HUES64 (cell line): ENCODE measurements around the gene MCCC2.
"Not testable (repeated sequence)": the region's sequence is repeated elsewhere in the genome, so short reads cannot be mapped to it uniquely, and the experiment has no call there.

Source experiments
- H3K27ac ChIP-seq: 2 replicates; pipeline ENCODE4 v1.7.0; 2013; ENCODE audit warnings: low read depth, low read length, inconsistent platforms
- H3K27me3 ChIP-seq: 2 replicates; pipeline ENCODE4 v1.6.1; 2013; ENCODE audit warnings: mild to moderate bottlenecking, low read length; ENCODE audit not compliant: insufficient read depth
- H3K36me3 ChIP-seq: 2 replicates; pipeline ENCODE4 v1.6.1; 2013; ENCODE audit warnings: mild to moderate bottlenecking, low read length; ENCODE audit not compliant: insufficient read depth
- H3K4me1 ChIP-seq: 2 replicates; pipeline ENCODE4 v1.6.1; 2013; ENCODE audit warnings: mild to moderate bottlenecking, low read length, moderate library complexity; ENCODE audit not compliant: insufficient read depth
- H3K4me3 ChIP-seq: 2 replicates; pipeline ENCODE4 v1.5.1; 2013; ENCODE audit warnings: mild to moderate bottlenecking, low read length, moderate library complexity
- H3K9ac ChIP-seq: 2 replicates; pipeline ENCODE4 v1.6.1; 2013; ENCODE audit warnings: mild to moderate bottlenecking, low read depth, low read length
- H3K9me3 ChIP-seq: 2 replicates; pipeline ENCODE4 v1.6.1; 2013; ENCODE audit warnings: low read depth, low read length; ENCODE audit not compliant: insufficient read depth
- WGBS: fragments of 150-250, 120-280 bp; methylation state at CpG from one replicate; pipeline ENCODE4 v1.1.7; 2013; ENCODE audit warnings: missing lambda C conversion rate; 5-methylcytosine and 5-hydroxymethylcytosine counted together

MCCC2 gene

DNA sequence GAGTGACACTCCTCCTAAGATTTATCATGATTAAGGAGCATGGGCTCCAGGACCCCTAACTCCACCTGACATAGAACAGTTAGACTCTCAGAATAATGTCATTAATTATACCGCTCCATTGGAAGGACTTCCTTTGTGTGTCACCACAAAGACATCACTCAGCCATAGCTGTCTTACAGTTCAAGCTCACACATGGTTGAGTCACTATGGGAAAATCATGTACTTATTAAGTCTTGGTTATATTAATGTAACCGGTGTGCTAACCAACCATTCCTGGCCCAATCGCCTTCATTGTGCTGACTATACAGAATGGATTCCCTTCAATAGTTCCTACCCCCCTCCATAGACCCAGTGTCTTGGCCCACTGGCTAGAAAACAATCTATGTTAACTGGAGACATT, 10.9 kb upstream of the MCCC2 start:
- 97% methylated on average over 3 of the region's 3 CpGs for WGBS
- no peak overlapping the region for H3K4me3 ChIP-seq
- no peaks in the 10 kb centered on the region for H3K9me3 ChIP-seq
- no peaks in the 10 kb centered on the region for H3K4me1 ChIP-seq
- H3K27me3 ChIP-seq: no peaks in the 10 kb centered on the region
- H3K36me3 ChIP-seq: no peaks in the 10 kb centered on the region; the same call in 1 of the 2 replicates
- H3K9ac ChIP-seq: no peak overlapping the region
- no peak overlapping the region for H3K27ac ChIP-seq

DNA sequence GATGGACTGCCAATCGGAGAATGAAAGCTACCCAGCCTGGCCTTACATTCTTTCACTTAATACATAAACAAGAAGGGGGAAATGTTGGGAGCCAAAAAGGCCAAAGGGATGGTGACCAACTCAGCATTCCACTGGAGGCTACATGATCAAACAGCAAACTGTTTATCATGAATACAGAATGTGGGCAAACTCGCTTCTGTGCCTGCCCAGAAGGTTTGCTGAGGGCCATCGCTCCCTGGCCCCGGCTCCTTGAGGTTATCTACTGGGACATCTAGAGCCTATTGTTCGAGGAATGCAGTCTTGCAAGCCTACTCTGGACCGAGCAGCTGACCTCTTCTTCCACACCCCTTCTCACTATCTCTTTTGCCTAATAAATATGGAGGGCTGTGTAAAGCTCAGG, 9.3 kb upstream of the MCCC2 start:
- not testable (repeated sequence) for H3K36me3 ChIP-seq, H3K4me3 ChIP-seq, H3K27ac ChIP-seq, H3K4me1 ChIP-seq, H3K9me3 ChIP-seq, H3K27me3 ChIP-seq, H3K9ac ChIP-seq
- 98% methylated on average over 5 of the region's 6 CpGs for WGBS

DNA sequence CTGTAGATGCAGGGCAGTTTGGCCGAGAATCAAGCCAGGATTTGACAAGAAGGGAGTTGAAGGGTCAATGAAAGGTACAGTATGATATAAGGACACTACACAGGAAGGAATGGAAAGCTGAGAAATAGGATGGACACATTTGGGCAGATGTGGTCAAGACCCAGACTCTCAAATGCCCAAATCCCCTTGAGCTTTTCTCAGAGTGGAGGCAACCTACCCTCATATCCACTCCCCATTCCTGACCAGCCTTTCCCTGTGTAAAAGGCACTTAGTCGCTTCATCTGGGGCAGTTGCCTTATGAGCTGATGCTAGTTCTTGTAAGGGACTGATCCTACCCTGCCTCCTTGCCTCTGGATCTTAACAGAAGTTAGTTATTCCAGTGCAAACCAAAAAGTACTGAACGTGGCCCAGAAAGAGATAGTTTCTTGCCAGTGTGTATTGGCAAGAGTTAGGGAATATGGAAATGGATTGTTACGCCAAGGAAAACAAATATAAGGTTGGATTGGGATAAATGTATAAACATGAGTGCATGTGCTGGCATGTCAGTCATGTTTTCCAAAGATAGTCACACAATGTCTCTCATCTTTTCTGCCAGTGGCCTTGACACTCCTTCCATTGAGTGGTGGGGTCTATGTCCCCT, 4.1 kb upstream of the MCCC2 start:
- H3K9ac ChIP-seq: no peak overlapping the region
- no peaks in the 10 kb centered on the region; the same call in 1 of the 2 replicates for H3K36me3 ChIP-seq
- H3K4me1 ChIP-seq: no peaks in the 10 kb centered on the region
- H3K27me3 ChIP-seq: no peaks in the 10 kb centered on the region
- no peaks in the 10 kb centered on the region for H3K9me3 ChIP-seq
- 87% methylated on average over 4 of the region's 4 CpGs for WGBS
- H3K4me3 ChIP-seq: no peak overlapping the region
- no peak overlapping the region for H3K27ac ChIP-seq

DNA sequence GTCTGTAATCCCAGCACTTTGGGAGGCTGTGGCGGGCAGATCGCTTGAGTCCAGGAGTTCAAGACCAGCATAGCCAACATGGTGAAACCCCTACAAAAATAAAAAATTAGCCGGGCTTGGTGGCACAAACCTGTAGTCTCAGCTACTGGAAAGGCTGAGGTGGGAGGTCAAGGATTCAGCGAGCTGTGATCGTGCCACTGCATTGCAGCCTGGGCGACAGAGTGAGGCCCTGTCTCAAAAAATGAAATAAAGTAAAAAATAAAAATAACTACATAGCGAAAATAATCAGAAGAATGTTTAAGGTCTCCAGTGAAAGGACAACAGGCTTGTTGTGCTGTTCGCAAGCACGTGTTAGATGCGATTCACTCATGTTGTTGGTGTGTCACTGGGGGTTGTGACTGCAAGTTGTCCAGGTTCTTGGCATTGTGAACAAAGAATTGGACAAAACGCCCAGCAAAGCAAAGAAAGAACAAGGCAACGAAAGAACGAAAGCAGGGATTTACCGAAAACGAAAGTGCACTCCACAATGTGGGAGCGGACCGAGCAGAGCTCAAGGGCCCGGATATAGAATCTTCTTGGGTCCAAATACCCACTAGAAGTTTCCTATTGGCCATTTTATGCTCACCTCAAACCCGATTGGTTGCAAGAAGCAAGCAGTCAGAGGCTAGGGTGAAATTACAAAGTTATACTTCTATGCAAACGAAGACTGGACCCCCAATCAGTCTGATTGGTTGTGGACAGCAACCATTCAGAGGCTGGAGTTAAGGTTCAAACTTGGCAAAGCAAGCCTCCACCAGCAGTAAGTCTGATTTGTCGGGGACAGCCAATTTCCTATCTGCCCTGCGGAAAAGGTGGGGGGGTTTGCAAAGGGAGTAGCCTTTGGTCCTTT, 844 bp upstream of the MCCC2 start:
- no peaks in the 10 kb centered on the region for H3K36me3 ChIP-seq
- WGBS: 89% methylated on average over 21 of the region's 22 CpGs
- peak overlapping the region; percentile 92 for H3K27ac ChIP-seq
- H3K9me3 ChIP-seq: no peaks in the 10 kb centered on the region
- no peaks in the 10 kb centered on the region for H3K27me3 ChIP-seq
- H3K9ac ChIP-seq: peak overlapping the region; percentile 92
- peaks cover 6% of the 10 kb centered on the region; the same call in 1 of the 2 replicates for H3K4me1 ChIP-seq
- peak overlapping the region; percentile 83 for H3K4me3 ChIP-seq

DNA sequence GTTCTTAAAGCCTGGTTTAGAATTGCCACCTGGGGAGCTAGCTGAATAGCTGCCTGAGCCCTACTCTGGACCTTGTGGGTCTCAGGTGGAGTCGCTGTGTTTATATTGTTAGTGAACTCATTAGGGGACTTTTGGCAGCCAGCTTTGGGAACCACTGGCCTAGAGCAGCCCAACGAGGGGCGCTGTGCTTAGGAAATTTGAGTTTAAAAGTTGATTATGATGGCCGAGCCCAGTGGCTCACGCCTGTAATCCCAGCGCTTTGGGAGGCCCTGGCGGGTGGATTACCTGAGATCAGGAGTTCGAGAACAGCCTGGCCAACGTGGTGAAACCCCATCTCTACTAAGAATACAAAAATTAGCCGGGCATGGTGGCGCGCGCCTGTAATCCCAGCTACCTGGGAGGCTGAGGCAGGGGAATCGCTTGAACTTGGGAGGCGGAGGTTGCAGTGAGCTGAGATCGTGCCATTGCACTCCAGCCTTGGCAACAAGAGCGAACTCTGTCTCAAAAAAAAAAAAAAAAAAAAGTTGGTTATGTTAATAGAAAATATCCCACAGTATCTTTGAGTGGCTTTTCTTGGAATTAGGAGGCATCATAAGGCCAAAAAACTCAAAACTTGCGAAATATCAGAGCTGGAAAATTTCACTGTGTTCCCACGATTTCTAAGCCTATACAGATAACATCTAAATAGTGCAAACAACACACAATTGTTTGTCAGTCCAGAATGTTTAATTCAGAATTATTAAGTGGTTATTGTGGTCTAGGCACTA, 809 bp downstream of the MCCC2 start:
- 74% methylated on average over 18 of the region's 19 CpGs for WGBS
- Histone ChIP-seq H3K27me3 (no peaks in the 10 kb centered on the region), H3K4me3 (peak overlapping the region; percentile 83), H3K4me1 (peaks cover 6% of the 10 kb centered on the region; the same call in 1 of the 2 replicates), H3K27ac (peak overlapping the region; percentile 92), H3K9me3 (no peaks in the 10 kb centered on the region), H3K36me3 (no peaks in the 10 kb centered on the region; the same call in 1 of the 2 replicates), H3K9ac (peak overlapping the region; percentile 92)

DNA sequence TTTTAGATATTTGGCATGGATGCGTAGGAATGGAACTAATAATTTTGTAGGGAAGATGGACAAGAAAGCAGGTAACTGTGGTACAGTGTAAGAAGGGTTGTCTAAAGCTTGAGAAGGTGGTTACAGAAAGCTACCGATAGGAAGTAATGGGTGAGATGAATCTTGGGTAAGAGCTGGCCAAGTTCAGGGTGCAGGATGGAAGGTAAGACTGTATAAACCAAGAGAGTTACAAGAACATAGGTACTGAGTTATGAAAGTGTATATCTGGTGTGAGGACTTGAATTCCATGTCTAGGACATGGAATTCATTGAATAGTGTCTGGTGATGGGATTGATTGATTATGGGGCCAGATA, 1.4 kb downstream of the MCCC2 start:
- WGBS: 95% methylated on average over 2 of the region's 2 CpGs
- no peak overlapping the region for H3K9ac ChIP-seq

DNA sequence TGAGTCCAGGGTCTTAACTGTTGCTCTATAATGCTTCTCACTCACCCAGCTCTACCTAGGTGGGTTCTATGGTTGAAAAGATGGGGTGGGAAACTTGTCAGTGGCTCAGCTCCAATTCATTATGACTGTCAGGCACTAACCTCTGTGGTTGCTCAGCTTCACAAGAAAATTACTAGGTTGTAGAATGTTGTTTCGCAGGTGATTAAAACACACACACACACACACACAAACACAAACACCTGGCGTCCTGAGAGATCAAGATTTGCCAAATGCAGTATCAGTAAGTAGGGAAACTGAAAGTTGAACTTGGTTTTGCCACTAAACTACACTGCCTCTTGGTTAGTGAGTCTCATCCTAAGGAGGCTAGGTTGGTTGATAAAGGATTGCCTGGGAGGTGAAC, 2.8 kb downstream of the MCCC2 start:
- peaks cover 6% of the 10 kb centered on the region; the same call in 1 of the 2 replicates for H3K4me1 ChIP-seq
- 0% methylated on average over 1 of the region's 2 CpGs for WGBS
- H3K27me3 ChIP-seq: no peaks in the 10 kb centered on the region
- no peaks in the 10 kb centered on the region for H3K9me3 ChIP-seq
- H3K36me3 ChIP-seq: peaks cover 5% of the 10 kb centered on the region
- H3K27ac ChIP-seq: no peak overlapping the region
- H3K4me3 ChIP-seq: no peak overlapping the region
- H3K9ac ChIP-seq: no peak overlapping the region

More for the DNA sequence above, 1.4 kb downstream of the MCCC2 start:
- Histone ChIP-seq H3K27me3 (no peaks in the 10 kb centered on the region), H3K27ac (no peak overlapping the region), H3K4me3 (peak overlapping the region; percentile 83), H3K4me1 (peaks cover 6% of the 10 kb centered on the region; the same call in 1 of the 2 replicates), H3K36me3 (peaks cover 1% of the 10 kb centered on the region), H3K9me3 (no peaks in the 10 kb centered on the region)

DNA sequence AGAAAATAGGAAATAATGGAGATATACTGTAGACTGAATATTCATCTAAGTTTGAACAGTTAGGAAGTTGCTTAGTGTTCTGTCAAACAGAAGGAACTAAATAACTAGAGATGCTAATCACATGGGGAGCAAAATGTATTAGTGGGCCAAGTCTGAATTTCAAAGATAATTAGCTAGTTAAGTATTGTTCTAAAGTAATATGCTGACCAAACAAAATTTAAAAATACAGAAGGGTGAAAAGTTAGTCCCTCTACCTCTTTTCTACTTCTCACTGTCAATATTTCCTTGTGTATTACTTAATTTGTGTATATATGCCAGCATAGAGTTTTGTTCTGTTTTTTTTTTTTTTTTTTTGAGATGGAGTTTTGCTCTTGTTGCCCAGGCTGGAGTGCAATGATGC, 4.0 kb downstream of the MCCC2 start:
- Histone ChIP-seq H3K4me3 (no peak overlapping the region), H3K9ac (no peak overlapping the region), H3K27ac (no peak overlapping the region), H3K36me3 (peaks cover 10% of the 10 kb centered on the region), H3K9me3 (no peaks in the 10 kb centered on the region), H3K4me1 (peaks cover 6% of the 10 kb centered on the region; the same call in 1 of the 2 replicates), H3K27me3 (no peaks in the 10 kb centered on the region)

DNA sequence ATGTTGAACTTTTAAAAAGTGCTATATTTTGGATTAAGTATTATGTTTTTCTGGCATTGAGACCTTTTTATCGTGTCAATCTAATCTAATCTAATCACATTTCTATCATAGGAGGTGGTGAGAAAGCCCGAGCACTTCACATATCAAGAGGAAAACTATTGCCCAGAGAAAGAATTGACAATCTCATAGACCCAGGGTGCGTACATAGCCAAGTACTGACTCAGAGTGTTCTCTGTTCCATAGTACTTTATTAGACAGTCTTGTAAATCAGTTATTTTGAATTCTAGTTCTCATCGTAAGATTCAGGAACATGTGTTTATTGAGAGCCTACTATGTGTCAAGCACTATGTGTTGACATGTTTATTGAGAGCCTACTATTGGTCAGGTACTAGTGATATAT, 9.0 kb downstream of the MCCC2 start:
- H3K4me1 ChIP-seq: no peaks in the 10 kb centered on the region
- H3K9me3 ChIP-seq: no peaks in the 10 kb centered on the region
- H3K27me3 ChIP-seq: no peaks in the 10 kb centered on the region
- no peak overlapping the region for H3K4me3 ChIP-seq
- 93% methylated on average over 3 of the region's 4 CpGs for WGBS
- no peak overlapping the region for H3K27ac ChIP-seq
- peaks cover 50% of the 10 kb centered on the region for H3K36me3 ChIP-seq
- H3K9ac ChIP-seq: no peak overlapping the region

DNA sequence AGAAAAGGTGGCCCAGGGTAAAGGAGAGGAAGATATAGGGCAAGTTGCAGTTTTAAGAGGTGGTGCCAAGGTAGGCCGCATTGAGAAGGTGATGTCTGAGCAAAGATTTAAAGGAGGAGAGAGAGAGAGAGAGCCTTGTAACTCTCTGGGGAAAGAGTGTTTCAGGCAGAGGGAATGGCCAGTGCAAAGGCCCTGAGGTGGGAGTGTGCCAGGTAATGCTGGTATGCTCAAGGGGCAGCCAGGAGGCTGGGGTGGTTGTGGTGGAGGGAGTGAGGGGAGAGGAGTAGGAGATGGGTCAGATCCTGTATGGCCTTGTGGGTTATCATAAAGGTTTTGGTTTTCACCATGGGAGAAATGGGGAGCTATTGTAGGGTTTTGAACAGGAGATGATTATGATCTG, 9.9 kb downstream of the MCCC2 start:
- Histone ChIP-seq H3K36me3 (peaks cover 56% of the 10 kb centered on the region), H3K9me3 (no peaks in the 10 kb centered on the region), H3K27ac (no peak overlapping the region), H3K27me3 (no peaks in the 10 kb centered on the region), H3K4me1 (no peaks in the 10 kb centered on the region), H3K9ac (no peak overlapping the region), H3K4me3 (no peak overlapping the region)
- WGBS: 95% methylated on average over 1 of the region's 1 CpG

DNA sequence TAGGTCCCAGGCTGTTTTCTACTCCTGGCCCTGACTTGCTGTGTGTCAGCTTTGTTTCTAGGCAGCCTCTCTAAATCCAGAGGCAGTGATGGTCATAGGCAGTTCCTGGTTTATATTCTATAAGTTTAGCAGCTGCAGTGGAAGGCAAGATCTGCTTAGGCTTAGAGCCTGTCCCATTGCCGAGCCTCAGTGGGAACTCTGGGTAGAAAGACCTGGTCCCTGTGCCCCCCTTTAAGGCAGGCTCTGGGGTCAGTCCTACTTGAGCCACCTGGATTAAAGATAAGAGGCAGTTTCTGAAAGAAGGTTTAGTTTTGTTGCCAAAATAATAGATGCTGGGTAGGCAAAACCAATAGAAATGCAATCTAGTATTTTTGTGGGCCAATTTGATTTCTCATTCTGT, 13.6 kb downstream of the MCCC2 start:
- Histone ChIP-seq H3K4me1 (no peaks in the 10 kb centered on the region), H3K9me3 (no peaks in the 10 kb centered on the region), H3K27ac (no peak overlapping the region), H3K27me3 (no peaks in the 10 kb centered on the region), H3K36me3 (peaks cover 73% of the 10 kb centered on the region), H3K9ac (no peak overlapping the region), H3K4me3 (no peak overlapping the region)
- WGBS: 91% methylated on average over 1 of the region's 1 CpG
